ENCODE data around the gene MRPS25. TPM values are rescaled to one million over a fixed set of nuclear protein-coding genes. Genes with fewer than 3 reads are reported as not detected.

MRPS25 gene
- total and polyA plus RNA-seq, 9 of the 15 experiments (the other 6 are each of a cell fraction or from before 2014, with no cell fraction given), result 34.3 to 129 (median 78.2) TPM

DNA sequence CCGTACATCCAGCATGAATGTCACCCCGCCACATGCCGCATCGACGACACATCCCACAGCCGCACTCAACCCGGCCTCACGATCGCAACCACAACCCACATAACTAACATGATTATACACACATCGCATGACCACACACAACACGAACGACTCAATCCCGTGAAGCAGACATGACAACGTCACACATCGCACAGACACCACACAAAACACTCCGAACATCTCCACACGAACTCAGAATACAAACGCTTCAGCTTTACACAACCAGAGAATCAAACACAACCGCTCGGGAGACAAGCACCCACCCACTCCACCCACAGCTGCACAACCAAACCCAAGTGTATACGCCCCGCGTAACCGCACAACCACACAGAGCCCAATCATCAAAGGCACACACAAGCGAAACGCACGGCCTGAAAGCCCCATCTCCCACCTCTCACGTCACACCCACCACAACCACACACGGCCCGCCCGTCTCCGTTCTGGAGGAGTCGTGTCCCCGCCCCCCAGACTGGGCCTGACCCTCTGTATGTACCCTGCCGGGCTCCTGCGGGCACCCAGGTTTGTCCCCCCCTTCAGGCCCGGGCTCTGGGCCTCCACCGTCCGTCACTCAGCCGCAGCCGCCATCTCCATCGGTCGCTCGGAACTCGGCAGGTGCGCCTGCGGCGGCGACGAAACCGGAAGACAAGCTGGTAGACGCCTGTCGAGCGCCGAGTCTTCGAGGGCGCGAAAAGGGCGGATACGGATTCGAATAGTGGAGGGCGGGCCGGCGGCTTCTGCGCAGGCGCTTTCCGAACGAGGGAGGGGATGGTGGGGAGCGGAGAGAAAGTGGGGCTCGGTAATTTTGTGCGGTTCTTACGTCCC is 33.6 kb upstream of the MRPS25 start, which contains the start of gene RBSN (continued):
- peak; percentile 84 for TF ChIP-seq SMAD4 (CRISPR knock-in tag; conservative IDR thresholded peaks at IDR 0.05)
- TF ChIP-seq ZNF41 (CRISPR knock-in tag; conservative IDR thresholded peaks at IDR 0.05), result no peak
- TF ChIP-seq CEBPG (CRISPR knock-in tag; IDR thresholded peaks at IDR 0.05), result no peak
- TF ChIP-seq CEBPG (tag; conservative IDR thresholded peaks at IDR 0.05 in 1 of 2, IDR thresholded peaks at IDR 0.05 in 1 of 2), result no peak
- peak; percentile 99 for TF ChIP-seq ZFX (CRISPR knock-in tag; IDR thresholded peaks at IDR 0.05)
- TF ChIP-seq, protein P1, sequence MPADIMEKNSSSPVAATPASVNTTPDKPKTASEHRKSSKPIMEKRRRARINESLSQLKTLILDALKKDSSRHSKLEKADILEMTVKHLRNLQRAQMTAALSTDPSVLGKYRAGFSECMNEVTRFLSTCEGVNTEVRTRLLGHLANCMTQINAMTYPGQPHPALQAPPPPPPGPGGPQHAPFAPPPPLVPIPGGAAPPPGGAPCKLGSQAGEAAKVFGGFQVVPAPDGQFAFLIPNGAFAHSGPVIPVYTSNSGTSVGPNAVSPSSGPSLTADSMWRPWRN (IDR thresholded peaks at IDR 0.05; ENCODE audit: low read depth), result 0 out of 2 replicates have a peak, but pooled peaks have one; percentile 22
- no peak for TF ChIP-seq PHTF2 (CRISPR knock-in tag; IDR thresholded peaks at IDR 0.05)
- TF ChIP-seq, protein P2, sequence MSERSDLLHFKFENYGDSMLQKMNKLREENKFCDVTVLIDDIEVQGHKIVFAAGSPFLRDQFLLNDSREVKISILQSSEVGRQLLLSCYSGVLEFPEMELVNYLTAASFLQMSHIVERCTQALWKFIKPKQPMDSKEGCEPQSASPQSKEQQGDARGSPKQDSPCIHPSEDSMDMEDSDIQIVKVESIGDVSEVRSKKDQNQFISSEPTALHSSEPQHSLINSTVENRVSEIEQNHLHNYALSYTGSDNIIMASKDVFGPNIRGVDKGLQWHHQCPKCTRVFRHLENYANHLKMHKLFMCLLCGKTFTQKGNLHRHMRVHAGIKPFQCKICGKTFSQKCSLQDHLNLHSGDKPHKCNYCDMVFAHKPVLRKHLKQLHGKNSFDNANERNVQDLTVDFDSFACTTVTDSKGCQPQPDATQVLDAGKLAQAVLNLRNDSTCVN (CRISPR knock-in tag; IDR thresholded peaks at IDR 0.05), result peak; percentile 84
- 0 out of 2 replicates have a peak, but pooled peaks have one; percentile 34 for TF ChIP-seq SPI1 (IDR thresholded peaks at IDR 0.05; ENCODE audit: borderline replicate concordance, low read depth, low read length)
- TF ChIP-seq, protein P3, sequence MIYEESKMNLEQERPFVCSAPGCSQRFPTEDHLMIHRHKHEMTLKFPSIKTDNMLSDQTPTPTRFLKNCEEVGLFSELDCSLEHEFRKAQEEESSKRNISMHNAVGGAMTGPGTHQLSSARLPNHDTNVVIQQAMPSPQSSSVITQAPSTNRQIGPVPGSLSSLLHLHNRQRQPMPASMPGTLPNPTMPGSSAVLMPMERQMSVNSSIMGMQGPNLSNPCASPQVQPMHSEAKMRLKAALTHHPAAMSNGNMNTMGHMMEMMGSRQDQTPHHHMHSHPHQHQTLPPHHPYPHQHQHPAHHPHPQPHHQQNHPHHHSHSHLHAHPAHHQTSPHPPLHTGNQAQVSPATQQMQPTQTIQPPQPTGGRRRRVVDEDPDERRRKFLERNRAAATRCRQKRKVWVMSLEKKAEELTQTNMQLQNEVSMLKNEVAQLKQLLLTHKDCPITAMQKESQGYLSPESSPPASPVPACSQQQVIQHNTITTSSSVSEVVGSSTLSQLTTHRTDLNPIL (CRISPR knock-in tag; IDR thresholded peaks at IDR 0.05), result no peak
- peak; percentile 55 for TF ChIP-seq ZFP36 (IDR thresholded peaks at IDR 0.05; ENCODE audit: low read depth, low read length, partially characterized antibody)
- TF ChIP-seq, protein P4, sequence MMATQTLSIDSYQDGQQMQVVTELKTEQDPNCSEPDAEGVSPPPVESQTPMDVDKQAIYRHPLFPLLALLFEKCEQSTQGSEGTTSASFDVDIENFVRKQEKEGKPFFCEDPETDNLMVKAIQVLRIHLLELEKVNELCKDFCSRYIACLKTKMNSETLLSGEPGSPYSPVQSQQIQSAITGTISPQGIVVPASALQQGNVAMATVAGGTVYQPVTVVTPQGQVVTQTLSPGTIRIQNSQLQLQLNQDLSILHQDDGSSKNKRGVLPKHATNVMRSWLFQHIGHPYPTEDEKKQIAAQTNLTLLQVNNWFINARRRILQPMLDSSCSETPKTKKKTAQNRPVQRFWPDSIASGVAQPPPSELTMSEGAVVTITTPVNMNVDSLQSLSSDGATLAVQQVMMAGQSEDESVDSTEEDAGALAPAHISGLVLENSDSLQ (IDR thresholded peaks at IDR 0.05), result peak; percentile 97
- peak; percentile 66 to 84; a peak in 2 of 4 replicates for TF ChIP-seq TBL1XR1 (IDR thresholded peaks at IDR 0.05; ENCODE audit: low read length in 2 of 2)
- peak; percentile 99 for TF ChIP-seq LCOR (CRISPR knock-in tag; IDR thresholded peaks at IDR 0.05)
- peak; percentile 100 for TF ChIP-seq XRCC5 (IDR thresholded peaks at IDR 0.05; ENCODE audit: low read depth, low read length)
- TF ChIP-seq SUPT5H (IDR thresholded peaks at IDR 0.05), result peak; percentile 94
- TF ChIP-seq JUNB (CRISPR knock-in tag; conservative IDR thresholded peaks at IDR 0.05), result no peak
- TF ChIP-seq NR4A1 (CRISPR knock-in tag; IDR thresholded peaks at IDR 0.05), result no peak
- no peak for TF ChIP-seq NR4A1 (tag; IDR thresholded peaks at IDR 0.05)
- 0 out of 2 replicates have a peak, but pooled peaks have one; percentile 67 for TF ChIP-seq TGIF2 (CRISPR knock-in tag; IDR thresholded peaks at IDR 0.05)
- no peak; the same call in 1 of the 2 replicates for TF ChIP-seq ZSCAN32 (CRISPR knock-in tag; IDR thresholded peaks at IDR 0.05)
- peak; percentile 29; the same call in 1 of the 2 replicates for TF ChIP-seq FOSL1 (tag; conservative IDR thresholded peaks at IDR 0.05)
- TF ChIP-seq PHB2 (IDR thresholded peaks at IDR 0.05; ENCODE audit: low read depth), result peak; percentile 64
- TF ChIP-seq ESRRB (CRISPR knock-in tag; IDR thresholded peaks at IDR 0.05; ENCODE audit: borderline replicate concordance), result no peak

All from K562 (cell line).